Spinal cord (tissue), 10 donors: ENCODE data around the gene ABLIM3. TPM values are rescaled to one million over a fixed set of nuclear protein-coding genes. Genes with fewer than 3 reads are reported as not detected.

Source experiments
- DNase-seq, 6 donors: peaks; one replicate each; pipeline versions ENCODE4 v3.0.0 to v3.0.0-alpha.2; 2013 to 2015; ENCODE audit warnings: low spot score in 6 of 6, low read depth in 4 of 6
- H3K27ac ChIP-seq: one replicate; pipeline ENCODE4 v1.5.1; 2013; ENCODE audit warnings: low read depth, low read length, control low read depth
- H3K27me3 ChIP-seq: one replicate; pipeline ENCODE4 v1.6.1; 2013; ENCODE audit warnings: low read length; ENCODE audit not compliant: control insufficient read depth, insufficient read depth
- H3K36me3 ChIP-seq: one replicate; pipeline ENCODE4 v1.6.1; 2013; ENCODE audit warnings: low read length; ENCODE audit not compliant: control insufficient read depth, insufficient read depth
- H3K4me1 ChIP-seq: one replicate; pipeline ENCODE4 v1.6.1; 2013; ENCODE audit warnings: low read length; ENCODE audit not compliant: control insufficient read depth, insufficient read depth
- H3K4me3 ChIP-seq: one replicate; pipeline ENCODE4 v1.5.1; 2013; ENCODE audit warnings: low read depth, low read length, control low read depth
- H3K9me3 ChIP-seq: one replicate; pipeline ENCODE4 v1.6.1; 2013; ENCODE audit warnings: low read length; ENCODE audit not compliant: control insufficient read depth, insufficient read depth
- WGBS: methylation state at CpG from one replicate; pipeline ENCODE4 v1.1.5; 2013; ENCODE audit warnings: missing lambda C conversion rate; ENCODE audit not compliant: insufficient coverage; 5-methylcytosine and 5-hydroxymethylcytosine counted together
- polyA plus RNA-seq, 2 donors: library from polyadenylated mRNA; unstranded; fragments of 120-200 nt; gene quantifications; one replicate each; pipeline ENCODE4 v1.2.1, GENCODE V29; 2013; ENCODE audit not compliant: insufficient read length in 2 of 2
- total RNA-seq, 2 donors: library from RNA; depleted of rRNA in 1 of 2; stranded (reverse); fragments of 120-200 nt in 1 of 2; fragments of >200 nt in 1 of 2; gene quantifications; one replicate each; pipeline versions ENCODE4 v1.2.3 to v1.2.4, GENCODE V29; 2013 to 2014
- donor health status: healthy.

Gene ABLIM3
- total and polyA plus RNA-seq, 4 donors, result 32.6 to 94.7 (median 61.3) TPM

GRCh38 chr5:149280124-149280523 is 138.8 kb downstream of the ABLIM3 start:
- DNase-seq, result no peak
- Histone ChIP-seq H3K36me3 (no peaks in the 10 kb centered on the region), H3K27me3 (no peaks in the 10 kb centered on the region), H3K4me3 (no peak overlapping the region), H3K9me3 (no peaks in the 10 kb centered on the region), H3K27ac (no peak overlapping the region), H3K4me1 (no peaks in the 10 kb centered on the region)
- WGBS, result no CpG with 5 or more reads among the region's 1 CpG

DNA sequence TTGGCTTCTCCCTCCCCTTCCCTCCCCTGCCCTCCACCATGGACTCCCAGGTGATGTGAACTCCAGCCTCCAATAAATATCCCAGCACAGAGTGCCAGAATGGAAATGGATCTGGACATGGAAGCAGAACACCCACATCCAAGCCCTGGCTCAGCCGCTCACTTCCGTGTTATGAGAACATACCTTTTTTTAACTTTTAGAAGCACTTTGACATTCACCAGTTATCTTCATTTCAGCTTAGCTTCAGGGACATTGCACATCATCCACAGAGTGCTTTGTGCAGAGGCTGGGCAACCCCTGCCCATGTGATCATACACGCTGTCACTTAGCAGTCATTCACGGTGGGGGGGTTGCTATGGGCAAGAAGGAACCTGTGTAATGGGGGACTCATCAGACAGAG is 139.5 kb downstream of the ABLIM3 start:
- WGBS, result 72% methylated on average over 2 of the region's 4 CpGs
- Histone ChIP-seq H3K4me3 (no peak overlapping the region), H3K27me3 (no peaks in the 10 kb centered on the region), H3K36me3 (no peaks in the 10 kb centered on the region), H3K4me1 (no peaks in the 10 kb centered on the region), H3K9me3 (no peaks in the 10 kb centered on the region), H3K27ac (no peak overlapping the region)
- no peak for DNase-seq

- H3K36me3 ChIP-seq, result no peaks in the 10 kb centered on the region
- 87% methylated on average over 5 of the region's 12 CpGs for WGBS
These were observed 141.0 kb downstream of the ABLIM3 start for GRCh38 chr5:149282027-149282965.

GRCh38 chr5:149282966-149283332 is 141.7 kb downstream of the ABLIM3 start:
- Histone ChIP-seq H3K27me3 (no peaks in the 10 kb centered on the region), H3K9me3 (no peaks in the 10 kb centered on the region), H3K4me1 (no peaks in the 10 kb centered on the region), H3K27ac (no peak overlapping the region), H3K36me3 (no peaks in the 10 kb centered on the region), H3K4me3 (no peak overlapping the region)
- WGBS, result 91% methylated on average over 4 of the region's 5 CpGs
- no peak for DNase-seq

More at GRCh38 chr5:149282027-149282965, 141.0 kb downstream of the ABLIM3 start:
- Histone ChIP-seq H3K4me3 (no peak overlapping the region), H3K27me3 (no peaks in the 10 kb centered on the region), H3K27ac (no peak overlapping the region), H3K4me1 (no peaks in the 10 kb centered on the region), H3K9me3 (no peaks in the 10 kb centered on the region)
- no peak for DNase-seq

GRCh38 chr5:149283626-149284480 is 142.6 kb downstream of the ABLIM3 start:
- Histone ChIP-seq H3K27me3 (no peaks in the 10 kb centered on the region), H3K27ac (peak overlapping the region; percentile 36), H3K36me3 (no peaks in the 10 kb centered on the region), H3K4me1 (peaks cover 4% of the 10 kb centered on the region), H3K4me3 (no peak overlapping the region), H3K9me3 (no peaks in the 10 kb centered on the region)
- WGBS, result 89% methylated on average over 6 of the region's 11 CpGs
- DNase-seq, result no peak

DNA sequence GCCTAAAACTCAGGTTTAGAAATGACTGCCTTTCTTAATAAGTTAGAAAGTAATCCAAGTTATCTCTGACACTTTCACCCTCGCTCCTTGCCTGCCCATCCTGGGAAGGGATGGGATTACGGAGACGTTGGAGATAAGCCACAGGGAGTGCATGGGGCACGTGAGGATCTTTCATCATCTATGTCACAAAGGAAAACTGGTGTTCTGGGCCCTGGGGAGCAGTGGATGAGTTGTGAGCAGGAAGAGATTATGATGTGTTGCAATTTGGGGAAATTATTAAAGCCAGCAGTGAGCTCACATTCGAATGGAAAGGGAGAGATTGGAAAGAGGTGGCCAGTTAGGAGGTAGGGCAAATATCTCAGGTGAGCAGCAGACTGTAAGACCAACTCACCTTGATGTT is 143.2 kb downstream of the ABLIM3 start:
- Histone ChIP-seq H3K36me3 (no peaks in the 10 kb centered on the region), H3K27ac (peak overlapping the region; percentile 36), H3K9me3 (no peaks in the 10 kb centered on the region), H3K27me3 (no peaks in the 10 kb centered on the region), H3K4me3 (no peak overlapping the region), H3K4me1 (peaks cover 4% of the 10 kb centered on the region)
- 67% methylated on average over 5 of the region's 5 CpGs for WGBS
- no peak for DNase-seq

- H3K27me3 ChIP-seq, result no peaks in the 10 kb centered on the region
- no peak overlapping the region for H3K27ac ChIP-seq
- WGBS, result 86% methylated on average over 1 of the region's 1 CpG
- no peak overlapping the region for H3K4me3 ChIP-seq
- no peak for DNase-seq
- H3K36me3 ChIP-seq, result no peaks in the 10 kb centered on the region
- peaks cover 6% of the 10 kb centered on the region for H3K4me1 ChIP-seq
- H3K9me3 ChIP-seq, result no peaks in the 10 kb centered on the region
These were observed 143.9 kb downstream of the ABLIM3 start for GRCh38 chr5:149285153-149285552.

- Histone ChIP-seq H3K27me3 (no peaks in the 10 kb centered on the region), H3K27ac (peak overlapping the region; percentile 58), H3K4me1 (peaks cover 6% of the 10 kb centered on the region), H3K9me3 (no peaks in the 10 kb centered on the region), H3K36me3 (no peaks in the 10 kb centered on the region), H3K4me3 (no peak overlapping the region)
- no peak for DNase-seq
- 95% methylated on average over 6 of the region's 8 CpGs for WGBS
These were observed 147.1 kb downstream of the ABLIM3 start for GRCh38 chr5:149288436-149288835.

- DNase-seq, result peak in 1 of 6 donors; percentile 20
- no peaks in the 10 kb centered on the region for H3K9me3 ChIP-seq
- H3K4me1 ChIP-seq, result peaks cover 6% of the 10 kb centered on the region
- H3K36me3 ChIP-seq, result no peaks in the 10 kb centered on the region
- no peak overlapping the region for H3K4me3 ChIP-seq
- peak overlapping the region; percentile 58 for H3K27ac ChIP-seq
- 29% methylated on average over 4 of the region's 7 CpGs for WGBS
- H3K27me3 ChIP-seq, result no peaks in the 10 kb centered on the region
These were observed 148.0 kb downstream of the ABLIM3 start for GRCh38 chr5:149289301-149289700.
